Stimulated activated CD8-positive, alpha-beta memory T cell treated with anti-CD3 and anti-CD28 coated beads, Interleukin-2, amount 100 ng/mL, for 1 hour (primary cell): ENCODE results near the gene KIF27.
"Not testable (repeated sequence)": the region's sequence is repeated elsewhere in the genome, so short reads cannot be mapped to it uniquely, and the experiment has no call there.

Source experiments
- DNase-seq, 2 donors: peaks; one replicate each; pipeline ENCODE4 v3.0.0-alpha.2; 2020; ENCODE audit warnings: low read depth in 2 of 2

KIF27 gene

DNA sequence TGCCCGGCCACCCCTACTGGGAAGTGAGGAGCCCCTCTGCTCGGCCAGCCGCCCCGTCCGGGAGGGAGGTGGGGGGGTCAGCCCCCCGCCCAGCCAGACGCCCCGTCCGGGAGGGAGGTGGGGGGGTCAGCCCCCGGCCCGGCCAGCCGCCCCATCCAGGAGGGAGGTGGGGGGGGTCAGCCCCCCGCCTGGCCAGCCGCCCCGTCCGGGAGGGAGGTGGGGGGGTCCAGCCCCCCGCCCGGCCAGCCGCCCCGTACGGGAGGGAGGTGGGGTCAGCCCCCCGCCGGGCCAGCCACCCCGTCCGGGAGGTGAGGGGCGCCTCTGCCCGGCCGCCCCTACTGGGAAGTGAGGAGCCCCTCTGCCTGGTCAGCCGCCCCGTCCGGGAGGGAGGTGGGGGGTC is 116.8 kb downstream of the KIF27 start:
- DNase-seq, result not testable (repeated sequence)

DNA sequence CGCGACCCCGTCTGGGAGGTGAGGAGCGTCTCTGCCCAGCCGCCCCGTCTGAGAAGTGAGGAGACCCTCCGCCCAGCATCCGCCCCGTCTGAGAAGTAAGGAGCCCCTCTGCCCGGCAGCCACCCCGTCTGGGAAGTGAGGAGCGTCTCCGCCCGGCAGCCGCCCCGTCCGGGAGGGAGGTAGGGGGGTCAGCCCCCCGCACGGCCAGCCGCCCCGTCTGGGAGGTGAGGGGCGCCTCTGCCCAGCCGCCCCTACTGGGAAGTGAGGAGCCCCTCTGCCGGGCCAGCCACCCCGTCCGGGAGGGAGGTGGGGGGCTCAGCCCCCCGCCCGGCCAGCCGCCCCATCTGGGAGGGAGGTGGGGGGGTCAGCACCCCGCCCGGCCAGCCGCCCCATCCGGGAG is 117.3 kb downstream of the KIF27 start:
- not testable (repeated sequence) for DNase-seq

DNA sequence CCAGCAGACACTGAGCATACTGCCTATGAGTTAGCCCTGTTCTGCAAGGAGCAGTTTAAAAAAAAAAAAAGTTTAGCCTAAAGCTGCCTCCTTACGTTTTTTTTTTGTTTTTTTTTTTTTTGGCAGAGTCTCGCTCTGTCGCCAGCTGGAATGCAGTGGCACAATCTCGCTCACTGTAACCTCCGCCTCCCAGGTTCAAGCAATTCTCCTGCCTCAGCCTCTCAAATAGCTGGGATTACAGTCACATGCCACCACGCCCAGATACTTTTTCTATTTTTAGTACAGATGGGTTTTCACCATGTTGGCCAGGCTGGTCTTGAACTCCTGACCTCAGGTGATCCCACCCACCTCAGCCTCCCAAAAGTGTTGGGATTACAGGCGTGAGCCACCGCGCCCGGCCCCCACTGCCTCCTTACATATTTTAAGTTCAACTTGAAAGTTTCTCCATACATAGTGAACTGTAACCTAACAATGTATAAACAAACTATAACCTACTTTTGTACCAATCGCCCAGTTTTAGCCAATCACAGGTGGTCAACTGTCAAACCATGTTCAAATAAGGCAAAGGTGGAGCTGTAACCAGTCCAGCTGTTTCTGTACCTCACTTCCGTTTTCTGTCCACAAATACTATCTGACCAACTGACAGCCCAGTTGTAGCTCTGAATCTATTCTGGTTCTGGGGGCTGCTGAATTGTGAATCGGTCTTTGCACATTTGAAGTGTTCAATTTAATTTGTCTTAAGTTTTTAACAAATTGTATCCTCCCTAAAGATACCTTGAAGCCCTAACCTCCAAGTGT is 120.8 kb downstream of the KIF27 start:
- DNase-seq, result no peak

DNA sequence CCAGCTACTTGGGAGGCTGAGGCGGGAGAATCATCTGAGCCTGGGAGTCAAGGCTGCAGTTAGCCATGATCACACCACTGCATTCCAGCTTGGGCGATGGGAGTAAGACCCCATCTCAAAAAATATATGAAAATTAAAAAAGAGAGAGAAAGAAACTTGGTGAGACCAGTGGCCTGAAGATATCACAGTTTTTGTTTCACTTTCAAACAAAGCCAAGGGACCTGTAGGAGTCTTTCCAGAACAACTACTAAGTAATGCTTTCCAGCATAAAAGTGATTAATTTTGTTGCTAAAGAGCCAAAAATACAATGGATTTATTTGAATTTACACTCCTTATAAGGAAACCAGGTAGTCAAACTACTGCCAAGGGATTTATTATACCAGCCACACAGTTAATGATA is 127.2 kb downstream of the KIF27 start:
- no peak for DNase-seq

DNA sequence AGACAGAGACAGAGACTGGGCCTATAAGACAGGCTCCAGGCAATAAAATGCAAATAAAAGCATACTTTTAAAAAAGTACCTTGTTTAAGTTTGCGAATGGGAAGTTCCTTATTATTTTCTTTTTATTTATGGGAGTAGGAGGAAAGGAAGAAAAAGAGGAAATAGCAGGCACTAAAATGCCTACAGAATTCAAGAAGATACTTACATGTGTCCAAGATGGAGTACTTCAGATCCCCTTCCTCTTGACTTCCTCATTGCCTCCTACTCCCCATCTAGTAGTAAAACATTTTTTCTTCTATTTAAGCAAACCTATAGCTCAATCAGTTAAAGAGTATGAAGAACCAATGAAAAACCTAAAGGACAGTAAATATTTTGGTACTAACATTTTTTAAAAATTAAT is 128.5 kb downstream of the KIF27 start:
- DNase-seq, result no peak
